HepG2 (cell line): ENCODE results near the gene CHST12. TPM values are rescaled to one million over a fixed set of nuclear protein-coding genes. Genes with fewer than 3 reads are reported as not detected.

Source experiments
- ADNP ChIP-seq: sonication (generic); formaldehyde crosslinking; IDR thresholded peaks from 2 replicates; pipeline ENCODE4 v1.4.0; 2020; ENCODE audit warnings: missing genetic modification reagents
- ATF3 ChIP-seq: sonication (generic); formaldehyde crosslinking; IDR thresholded peaks from 2 replicates; pipeline ENCODE4 v1.4.0; 2020; ENCODE audit warnings: missing genetic modification reagents
- CBX1 ChIP-seq: IDR thresholded peaks from one replicate; pipeline ENCODE4 v1.6.1; 2016; ENCODE audit warnings: antibody characterized with exemption, low read depth
- CCDC6 ChIP-seq: sonication (generic); formaldehyde crosslinking; IDR thresholded peaks from 2 replicates; pipeline ENCODE4 v1.8.1; 2022; ENCODE audit warnings: mild to moderate bottlenecking, missing genetic modification reagents, moderate library complexity
- CEBPG ChIP-seq: IDR thresholded peaks from 2 replicates; pipeline ENCODE4 v1.6.1; 2016
- DNMT3B ChIP-seq: conservative IDR thresholded peaks from 2 replicates; pipeline ENCODE4 v1.6.1; 2016; ENCODE audit warnings: missing biosample characterization, control low read depth
- FOXK1 ChIP-seq: sonication (generic); formaldehyde crosslinking; IDR thresholded peaks from 2 replicates; pipeline ENCODE4 v1.4.0; 2020; ENCODE audit warnings: low read depth, missing genetic modification reagents, borderline replicate concordance
- GATAD1 ChIP-seq: IDR thresholded peaks from 2 replicates; pipeline ENCODE4 v1.6.1; 2016; ENCODE audit warnings: missing genetic modification reagents, missing compliant biosample characterization
- HMG20A ChIP-seq: IDR thresholded peaks from 2 replicates; pipeline ENCODE4 v1.6.1; 2016; ENCODE audit warnings: borderline replicate concordance
- HMGXB4 ChIP-seq, 2 experiments: sonication (generic) in 1 of 2; formaldehyde crosslinking in 1 of 2; IDR thresholded peaks; 2 replicates each; pipeline versions ENCODE4 v1.4.0 to v1.6.1; 2018 to 2020; ENCODE audit warnings: missing genetic modification reagents in 2 of 2, borderline replicate concordance in 1 of 2, low read depth in 1 of 2, mild to moderate bottlenecking in 1 of 2, missing biosample characterization in 1 of 2
- HOXD1 ChIP-seq: sonication (generic); formaldehyde crosslinking; IDR thresholded peaks from 2 replicates; pipeline ENCODE4 v1.5.0; 2020; ENCODE audit warnings: missing genetic modification reagents
- NCOA5 ChIP-seq: sonication (generic); formaldehyde crosslinking; IDR thresholded peaks from 2 replicates; pipeline ENCODE4 v1.4.0; 2020; ENCODE audit warnings: missing genetic modification reagents
- NFYB ChIP-seq: sonication (generic); formaldehyde crosslinking; IDR thresholded peaks from 2 replicates; pipeline ENCODE4 v1.4.0; 2020; ENCODE audit warnings: missing genetic modification reagents
- RARA ChIP-seq: IDR thresholded peaks from 2 replicates; pipeline ENCODE4 v1.6.1; 2016; ENCODE audit warnings: missing genetic modification reagents, missing compliant biosample characterization
- RFXAP ChIP-seq: sonication (generic); formaldehyde crosslinking; IDR thresholded peaks from 2 replicates; pipeline ENCODE4 v1.4.0; 2020; ENCODE audit warnings: missing genetic modification reagents, borderline replicate concordance
- SOX13 ChIP-seq, 3 experiments: fragments of 450-650 bp in 1 of 3; sonication (generic) in 1 of 3; formaldehyde crosslinking in 1 of 3; IDR thresholded peaks in 2 of 3; conservative IDR thresholded peaks in 1 of 3; 2 replicates each; pipeline versions ENCODE4 v1.5.0 to v1.6.1; 2016 to 2020; ENCODE audit warnings: antibody characterized with exemption in 1 of 3, mild to moderate bottlenecking in 1 of 3, missing compliant biosample characterization in 1 of 3, missing genetic modification reagents in 1 of 3, moderate library complexity in 1 of 3
- STAG1 ChIP-seq: sonication (generic); formaldehyde crosslinking; IDR thresholded peaks from 2 replicates; pipeline ENCODE4 v1.4.0; 2020; ENCODE audit warnings: missing genetic modification reagents
- TRIM24 ChIP-seq: sonication (generic); formaldehyde crosslinking; IDR thresholded peaks from 2 replicates; pipeline ENCODE4 v1.8.0; 2022; ENCODE audit warnings: mild to moderate bottlenecking, missing genetic modification reagents
- ZNF224 ChIP-seq: sonication (generic); formaldehyde crosslinking; IDR thresholded peaks from 2 replicates; pipeline ENCODE4 v1.5.0; 2020; ENCODE audit warnings: mild to moderate bottlenecking, missing genetic modification reagents
- ZNF280B ChIP-seq: sonication (generic); formaldehyde crosslinking; IDR thresholded peaks from 2 replicates; pipeline ENCODE4 v1.5.0; 2020; ENCODE audit warnings: missing genetic modification reagents, mild to moderate bottlenecking, borderline replicate concordance
- ZNF382 ChIP-seq: sonication (generic); formaldehyde crosslinking; IDR thresholded peaks from 2 replicates; pipeline ENCODE4 v1.5.0; 2020; ENCODE audit warnings: missing genetic modification reagents, mild to moderate bottlenecking, borderline replicate concordance
- ZNF549 ChIP-seq: sonication (generic); formaldehyde crosslinking; IDR thresholded peaks from 2 replicates; pipeline ENCODE4 v1.5.0; 2020; ENCODE audit warnings: missing genetic modification reagents
- ZNF580 ChIP-seq: IDR thresholded peaks from 2 replicates; pipeline ENCODE4 v1.6.1; 2016; ENCODE audit warnings: low read depth, borderline replicate concordance
- ZNF766 ChIP-seq: sonication (generic); formaldehyde crosslinking; IDR thresholded peaks from 2 replicates; pipeline ENCODE4 v1.5.0; 2020; ENCODE audit warnings: missing genetic modification reagents, borderline replicate concordance
- ZNF816 ChIP-seq: sonication (generic); formaldehyde crosslinking; IDR thresholded peaks from 2 replicates; pipeline ENCODE4 v1.8.0; 2022; ENCODE audit warnings: missing genetic modification reagents, mild to moderate bottlenecking, borderline replicate concordance
- ZNF850 ChIP-seq: sonication (generic); formaldehyde crosslinking; conservative IDR thresholded peaks from 2 replicates; pipeline ENCODE4 v1.9.0; 2021; ENCODE audit warnings: mild to moderate bottlenecking, missing genetic modification reagents
- ZNF883 ChIP-seq: sonication (generic); formaldehyde crosslinking; IDR thresholded peaks from 2 replicates; pipeline ENCODE4 v1.5.1; 2020; ENCODE audit warnings: mild to moderate bottlenecking, missing genetic modification reagents; ENCODE audit errors: not compliant biosample characterization
- polyA plus RNA-seq, 8 experiments: library from polyadenylated mRNA; depleted of rRNA in 3 of 8; stranded (reverse) in 7 of 8; unstranded in 1 of 8; fragments of >200 nt; fragmentation: Illumina TruSeq in 4 of 8; extraction: Trizol in 4 of 8; gene quantifications; 2 replicates each; pipeline versions ENCODE4 v1.2.1 to v1.2.3, GENCODE V29; 2011 to 2016; ENCODE audit warnings: low read depth in 4 of 8, missing spikeins in 1 of 8, mixed read lengths in 1 of 8; ENCODE audit not compliant: insufficient read depth in 1 of 8
- total RNA-seq, 5 experiments: library from RNA; depleted of rRNA; stranded (reverse); fragments of >200 nt; fragmentation: Illumina TruSeq; extraction: Trizol; gene quantifications; 2 replicates each; pipeline ENCODE4 v1.2.3, GENCODE V29; 2016; ENCODE audit warnings: low read depth in 1 of 5

The CHST12 gene
- total and polyA plus RNA-seq, 2 of the 13 experiments (the other 11 are each of a cell fraction or from before 2014, with no cell fraction given): 6.4 to 15.8 TPM

- TF ChIP-seq NCOA5: no peak
- peak; percentile 49 for TF ChIP-seq NFYB (CRISPR knock-in tag)
- 0 out of 2 replicates have a peak, but pooled peaks have one; percentile 15 for TF ChIP-seq HOXD1 (CRISPR knock-in tag)
- TF ChIP-seq DNMT3B (CRISPR knock-in tag): no peak
- no peak for TF ChIP-seq TRIM24 (CRISPR knock-in tag)
- no peak for TF ChIP-seq ATF3 (CRISPR knock-in tag)
- TF ChIP-seq RARA (CRISPR knock-in tag): no peak
- no peak for TF ChIP-seq ZNF766 (CRISPR knock-in tag)
- TF ChIP-seq ZNF549 (CRISPR knock-in tag): no peak
- peak in 1 of 2 experiments; percentile 57; a peak in 1 of 4 replicates for TF ChIP-seq HMGXB4 (CRISPR knock-in tag; IDR thresholded peaks at IDR 0.05; ENCODE audit: borderline replicate concordance in 1 of 2, low read depth in 1 of 2)
- TF ChIP-seq RFXAP (CRISPR knock-in tag): peak; percentile 45; the same call in 1 of the 2 replicates
- peak; percentile 41; the same call in 1 of the 2 replicates for TF ChIP-seq ZNF816 (CRISPR knock-in tag)
- TF ChIP-seq ZNF224 (CRISPR knock-in tag): peak; percentile 84; the same call in 1 of the 2 replicates
- TF ChIP-seq ZNF883: peak; percentile 23
- TF ChIP-seq CEBPG (CRISPR knock-in tag): peak; percentile 18; the same call in 1 of the 2 replicates
- peak; percentile 86; the same call in 1 of the 2 replicates for TF ChIP-seq ZNF580
- 0 out of 2 replicates have a peak, but pooled peaks have one; percentile 8 for TF ChIP-seq GATAD1 (CRISPR knock-in tag)
- TF ChIP-seq STAG1 (CRISPR knock-in tag): no peak
- no peak for TF ChIP-seq HMG20A (CRISPR knock-in tag)
- no peak for TF ChIP-seq ZNF382 (CRISPR knock-in tag)
- TF ChIP-seq ZNF280B (CRISPR knock-in tag): 0 out of 2 replicates have a peak, but pooled peaks have one; percentile 30
- peak; percentile 93 for TF ChIP-seq ADNP
- TF ChIP-seq SOX13 (IDR thresholded peaks at IDR 0.05): no peak
- no peak for TF ChIP-seq SOX13 (CRISPR knock-in tag; conservative IDR thresholded peaks at IDR 0.05 in 1 of 2, IDR thresholded peaks at IDR 0.05 in 1 of 2)
- TF ChIP-seq ZNF850 (CRISPR knock-in tag): no peak
- TF ChIP-seq CBX1: peak; percentile 56
- peak; percentile 72; the same call in 1 of the 2 replicates for TF ChIP-seq FOXK1 (CRISPR knock-in tag)
- 0 out of 2 replicates have a peak, but pooled peaks have one; percentile 33 for TF ChIP-seq CCDC6 (CRISPR knock-in tag)
These were observed at the start of gene CHST12 (continued) for GRCh38 chr7:2403014-2403717.
